Fibroblast of villous mesenchyme (primary cell): ENCODE measurements around the gene NR3C2. TPM values are rescaled to one million over a fixed set of nuclear protein-coding genes. Genes with fewer than 3 reads are reported as not detected.
"Not testable (repeated sequence)": the region's sequence is repeated elsewhere in the genome, so short reads cannot be mapped to it uniquely, and the experiment has no call there.

Source experiments
- DNase-seq: peaks from one replicate; pipeline ENCODE4 v3.0.0-alpha.2; 2010; ENCODE audit warnings: low read depth
- H3K4me3 ChIP-seq: 2 replicates; pipeline ENCODE4 v1.5.1; 2011; ENCODE audit warnings: low read depth, mild to moderate bottlenecking, low read length
- total RNA-seq: library from RNA; depleted of rRNA; stranded (reverse); fragments of >200 nt; gene quantifications from 2 replicates; pipeline ENCODE4 v1.2.3, GENCODE V29; 2012
- TF ChIP-seq, protein P1 (sequence below): IDR thresholded peaks from 2 replicates; pipeline ENCODE4 v1.5.1; 2012; ENCODE audit warnings: low read depth, mild to moderate bottlenecking, low read length; ENCODE audit not compliant: insufficient read depth

The NR3C2 gene
- total RNA-seq, 1 donor = under 0.01 TPM

DNA sequence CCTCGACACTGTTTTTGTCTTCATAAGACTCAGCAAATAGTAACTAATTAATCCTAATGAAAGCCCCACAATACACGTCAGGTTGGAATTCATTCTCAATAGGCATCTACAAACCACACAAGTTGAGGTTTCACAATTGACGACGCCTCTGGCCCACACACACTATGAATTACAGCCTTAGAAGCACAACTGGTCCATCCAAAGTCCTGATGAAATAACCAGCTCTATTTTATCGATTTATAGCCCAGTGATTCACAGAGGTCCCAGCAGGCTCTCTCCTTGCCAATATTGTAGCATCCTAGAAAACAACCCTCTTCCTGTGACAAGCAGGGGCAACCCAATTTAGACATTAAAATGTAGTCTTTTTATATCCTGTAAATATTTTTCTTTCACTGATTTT, 112.1 kb downstream of the NR3C2 start:
- TF ChIP-seq, protein P1, sequence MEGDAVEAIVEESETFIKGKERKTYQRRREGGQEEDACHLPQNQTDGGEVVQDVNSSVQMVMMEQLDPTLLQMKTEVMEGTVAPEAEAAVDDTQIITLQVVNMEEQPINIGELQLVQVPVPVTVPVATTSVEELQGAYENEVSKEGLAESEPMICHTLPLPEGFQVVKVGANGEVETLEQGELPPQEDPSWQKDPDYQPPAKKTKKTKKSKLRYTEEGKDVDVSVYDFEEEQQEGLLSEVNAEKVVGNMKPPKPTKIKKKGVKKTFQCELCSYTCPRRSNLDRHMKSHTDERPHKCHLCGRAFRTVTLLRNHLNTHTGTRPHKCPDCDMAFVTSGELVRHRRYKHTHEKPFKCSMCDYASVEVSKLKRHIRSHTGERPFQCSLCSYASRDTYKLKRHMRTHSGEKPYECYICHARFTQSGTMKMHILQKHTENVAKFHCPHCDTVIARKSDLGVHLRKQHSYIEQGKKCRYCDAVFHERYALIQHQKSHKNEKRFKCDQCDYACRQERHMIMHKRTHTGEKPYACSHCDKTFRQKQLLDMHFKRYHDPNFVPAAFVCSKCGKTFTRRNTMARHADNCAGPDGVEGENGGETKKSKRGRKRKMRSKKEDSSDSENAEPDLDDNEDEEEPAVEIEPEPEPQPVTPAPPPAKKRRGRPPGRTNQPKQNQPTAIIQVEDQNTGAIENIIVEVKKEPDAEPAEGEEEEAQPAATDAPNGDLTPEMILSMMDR = no peak

DNA sequence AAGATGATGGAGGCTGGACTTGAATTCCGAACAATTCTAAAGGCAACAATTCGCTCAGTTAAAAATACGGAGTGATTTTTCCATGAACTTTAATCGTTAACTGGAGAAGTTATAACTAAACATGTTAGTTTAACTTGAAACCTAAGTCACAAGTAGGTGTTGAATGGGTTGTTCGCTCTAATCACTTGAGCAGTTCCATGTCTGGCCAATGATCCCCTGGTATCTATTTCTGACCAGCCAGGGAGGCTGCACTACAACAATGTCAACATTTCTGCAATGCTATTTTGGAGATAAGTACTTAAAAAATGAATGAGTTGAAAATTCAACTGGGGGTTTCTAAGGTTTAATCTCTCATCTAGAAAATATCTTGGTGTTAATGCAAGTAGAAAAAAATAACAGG, 112.5 kb downstream of the NR3C2 start:
- TF ChIP-seq, protein P1 = no peak
- no peak for DNase-seq
- H3K4me3 ChIP-seq = no peak overlapping the region

More for the DNA sequence above, 112.1 kb downstream of the NR3C2 start:
- DNase-seq = no peak
- no peak overlapping the region for H3K4me3 ChIP-seq

DNA sequence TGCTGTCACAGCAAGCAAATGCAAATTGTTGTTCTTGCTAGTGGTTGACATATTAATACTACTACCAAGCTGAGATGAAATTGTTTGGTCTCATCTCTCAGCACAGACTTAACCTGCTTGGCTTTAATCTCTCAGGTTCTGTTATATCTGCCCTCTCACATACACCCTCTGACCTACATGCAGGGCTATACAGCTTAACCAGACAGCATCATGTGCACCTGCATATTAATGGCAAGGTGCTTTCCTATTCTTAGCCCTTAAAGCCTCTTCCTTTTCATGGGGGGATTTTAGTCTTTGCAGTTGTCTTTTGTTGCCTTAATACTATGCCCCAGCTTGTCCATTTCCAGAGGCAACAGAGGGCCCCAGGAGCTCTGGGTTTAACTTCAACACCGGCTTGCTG, 114.5 kb downstream of the NR3C2 start:
- no peak overlapping the region for H3K4me3 ChIP-seq
- TF ChIP-seq, protein P1 = no peak
- DNase-seq = no peak

DNA sequence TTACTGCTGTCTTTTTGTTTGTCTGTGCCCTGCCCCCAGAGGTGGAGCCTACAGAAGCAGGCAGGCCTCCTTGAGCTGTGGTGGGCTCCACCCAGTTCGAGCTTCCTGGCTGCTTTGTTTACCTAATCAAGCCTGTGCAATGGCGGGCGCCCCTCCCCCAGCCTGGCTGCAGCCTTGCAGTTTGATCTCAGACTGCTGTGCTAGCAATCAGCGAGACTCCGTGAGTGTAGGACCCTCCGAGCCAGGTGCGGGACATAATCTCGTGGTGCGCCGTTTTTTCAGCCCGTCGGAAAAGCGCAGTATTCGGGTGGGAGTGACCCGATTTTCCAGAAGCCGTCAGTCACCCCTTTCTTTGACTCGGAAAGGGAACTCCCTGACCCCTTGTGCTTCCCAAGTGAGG, 118.9 kb downstream of the NR3C2 start:
- peak overlapping the region; percentile 18 for H3K4me3 ChIP-seq
- not testable (repeated sequence) for DNase-seq

DNA sequence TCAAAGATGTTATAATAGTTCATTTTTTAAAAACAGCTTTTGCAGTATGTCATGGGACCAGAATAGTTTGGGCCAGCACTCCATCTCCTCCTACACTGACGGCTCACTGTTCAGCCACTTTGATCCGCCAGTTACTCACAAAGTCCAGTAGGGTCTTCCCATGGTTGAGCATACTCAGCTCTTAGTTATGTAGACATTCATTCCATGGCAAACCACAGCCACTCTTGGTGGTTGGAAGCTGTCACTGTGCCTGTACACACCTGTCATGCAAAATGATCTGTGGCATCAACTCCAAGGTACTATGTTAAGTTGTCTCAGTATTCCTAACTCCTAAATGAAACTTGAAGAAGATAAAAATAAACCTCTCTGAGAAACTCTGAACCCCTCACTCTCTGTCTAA, 127.2 kb downstream of the NR3C2 start:
- TF ChIP-seq, protein P1 = no peak
- DNase-seq = no peak
- H3K4me3 ChIP-seq = no peak overlapping the region

DNA sequence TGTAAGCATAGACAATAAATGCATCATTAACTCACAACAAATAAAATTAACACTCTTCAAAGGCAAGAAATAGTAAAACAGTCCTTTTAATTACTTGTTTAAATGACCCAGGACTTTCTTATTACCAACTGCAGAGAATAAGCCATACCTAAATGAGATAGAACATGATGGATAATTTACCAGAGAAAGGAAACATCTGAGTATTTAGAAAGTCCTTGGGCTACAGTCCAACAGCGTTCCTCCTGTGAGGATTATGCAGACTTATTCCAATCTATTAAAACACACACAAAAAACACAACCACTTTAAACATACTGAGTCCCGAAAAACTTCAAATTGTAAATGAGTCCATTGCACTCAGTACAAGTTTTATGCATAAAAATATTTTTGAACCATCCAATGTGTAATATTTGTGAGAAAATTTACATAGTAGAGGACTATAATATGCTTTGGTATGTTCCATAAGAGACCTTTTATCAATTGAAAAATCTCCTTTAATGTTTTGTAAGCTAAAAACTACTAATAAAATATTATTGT, 129.2 kb downstream of the NR3C2 start:
- H3K4me3 ChIP-seq = no peak overlapping the region
- no peak for DNase-seq
- TF ChIP-seq, protein P1 = no peak

DNA sequence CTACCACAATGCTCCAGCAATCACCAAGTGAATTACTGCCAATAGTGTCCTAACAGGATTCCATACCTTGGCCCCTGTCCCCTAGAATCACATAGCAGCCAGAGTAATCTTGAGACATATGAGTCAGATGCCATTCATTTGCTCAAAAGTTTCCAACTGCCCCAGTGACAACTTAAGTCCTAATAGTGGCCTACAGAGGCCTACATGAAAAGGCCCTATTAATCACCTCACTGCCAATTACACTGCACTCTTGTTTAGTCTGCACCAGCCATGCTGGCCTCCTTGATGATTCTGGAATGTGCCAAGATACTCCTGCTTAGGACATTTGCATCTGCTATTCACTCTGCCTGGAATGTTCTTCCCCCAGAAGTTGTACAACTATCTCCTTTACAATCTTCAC, 130.7 kb downstream of the NR3C2 start:
- DNase-seq = no peak
- TF ChIP-seq, protein P1 = no peak
- no peak overlapping the region for H3K4me3 ChIP-seq
